HepG2 (cell line): ENCODE results near the gene GTF2A1. TPM values are rescaled to one million over a fixed set of nuclear protein-coding genes. Genes with fewer than 3 reads are reported as not detected.
A peak's percentile ranks its signal among the peaks of the same experiment; 100 is the strongest.

Experiments used
- ELF3 ChIP-seq: IDR thresholded peaks from 2 replicates; pipeline ENCODE4 v1.6.1; 2016; ENCODE audit warnings: missing genetic modification reagents, missing compliant biosample characterization
- MBD4 ChIP-seq: IDR thresholded peaks from 2 replicates; pipeline ENCODE4 v1.6.1; 2012; ENCODE audit warnings: low read length, inconsistent platforms, borderline replicate concordance
- MTF1 ChIP-seq: sonication (generic); formaldehyde crosslinking; IDR thresholded peaks from 2 replicates; pipeline ENCODE4 v1.5.0; 2020; ENCODE audit warnings: missing genetic modification reagents
- NCOR1 ChIP-seq: fragments of 200-600 bp; sonication (generic); IDR thresholded peaks from 2 replicates; pipeline ENCODE4 v1.7.0; 2017; ENCODE audit warnings: antibody characterized with exemption, low read length, borderline replicate concordance
- PHF21A ChIP-seq: sonication (generic); formaldehyde crosslinking; IDR thresholded peaks from 2 replicates; pipeline ENCODE4 v1.5.0; 2020; ENCODE audit warnings: mild to moderate bottlenecking, missing genetic modification reagents
- PLRG1 ChIP-seq: fragments of 450-650 bp; conservative IDR thresholded peaks from 2 replicates; pipeline ENCODE4 v1.6.1; 2016
- ZBTB42 ChIP-seq: sonication (generic); formaldehyde crosslinking; IDR thresholded peaks from 2 replicates; pipeline ENCODE4 v1.5.0; 2020; ENCODE audit warnings: mild to moderate bottlenecking, missing genetic modification reagents
- ZNF331 ChIP-seq: sonication (generic); formaldehyde crosslinking; IDR thresholded peaks from 2 replicates; pipeline ENCODE4 v1.4.0; 2020; ENCODE audit warnings: missing genetic modification reagents
- ZNF335 ChIP-seq: sonication (generic); formaldehyde crosslinking; IDR thresholded peaks from 2 replicates; pipeline ENCODE4 v1.4.0; 2020; ENCODE audit warnings: missing genetic modification reagents
- ZNF772 ChIP-seq: sonication (generic); formaldehyde crosslinking; IDR thresholded peaks from 2 replicates; pipeline ENCODE4 v1.5.0; 2020; ENCODE audit warnings: mild to moderate bottlenecking, missing genetic modification reagents
- polyA plus RNA-seq, 8 experiments: library from polyadenylated mRNA; depleted of rRNA in 3 of 8; stranded (reverse) in 7 of 8; unstranded in 1 of 8; fragments of >200 nt; fragmentation: Illumina TruSeq in 4 of 8; extraction: Trizol in 4 of 8; gene quantifications; 2 replicates each; pipeline versions ENCODE4 v1.2.1 to v1.2.3, GENCODE V29; 2011 to 2016; ENCODE audit warnings: low read depth in 4 of 8, missing spikeins in 1 of 8, mixed read lengths in 1 of 8; ENCODE audit not compliant: insufficient read depth in 1 of 8
- total RNA-seq, 5 experiments: library from RNA; depleted of rRNA; stranded (reverse); fragments of >200 nt; fragmentation: Illumina TruSeq; extraction: Trizol; gene quantifications; 2 replicates each; pipeline ENCODE4 v1.2.3, GENCODE V29; 2016; ENCODE audit warnings: low read depth in 1 of 5
- TF ChIP-seq, protein P1 (sequence below): sonication (generic); formaldehyde crosslinking; IDR thresholded peaks from 2 replicates; pipeline ENCODE4 v1.8.0; 2022; ENCODE audit warnings: mild to moderate bottlenecking, missing genetic modification reagents
- TF ChIP-seq, protein P2 (sequence below): sonication (generic); formaldehyde crosslinking; IDR thresholded peaks from 2 replicates; pipeline ENCODE4 v1.9.0; 2021; ENCODE audit warnings: missing genetic modification reagents, borderline replicate concordance
- TF ChIP-seq, protein P3 (sequence below): sonication (generic); formaldehyde crosslinking; IDR thresholded peaks from 2 replicates; pipeline ENCODE4 v1.5.0; 2020; ENCODE audit warnings: mild to moderate bottlenecking, missing genetic modification reagents, moderate library complexity
- TF ChIP-seq, protein P4 (sequence below): sonication (generic); formaldehyde crosslinking; IDR thresholded peaks from 2 replicates; pipeline ENCODE4; 2020; ENCODE audit warnings: missing genetic modification reagents, mild to moderate bottlenecking, borderline replicate concordance
- TF ChIP-seq, protein P5 (sequence below): sonication (generic); formaldehyde crosslinking; IDR thresholded peaks from 2 replicates; pipeline ENCODE4 v1.5.1; 2020; ENCODE audit warnings: mild to moderate bottlenecking, missing genetic modification reagents, moderate library complexity
- TF ChIP-seq, protein P6 (sequence below): IDR thresholded peaks from 2 replicates; pipeline ENCODE4 v1.4.0; 2020; ENCODE audit warnings: mild to moderate bottlenecking, missing genetic modification reagents

The GTF2A1 gene
- total and polyA plus RNA-seq, 2 of the 13 experiments (the other 11 are each of a cell fraction or from before 2014, with no cell fraction given): 14.9 to 17.5 TPM

DNA sequence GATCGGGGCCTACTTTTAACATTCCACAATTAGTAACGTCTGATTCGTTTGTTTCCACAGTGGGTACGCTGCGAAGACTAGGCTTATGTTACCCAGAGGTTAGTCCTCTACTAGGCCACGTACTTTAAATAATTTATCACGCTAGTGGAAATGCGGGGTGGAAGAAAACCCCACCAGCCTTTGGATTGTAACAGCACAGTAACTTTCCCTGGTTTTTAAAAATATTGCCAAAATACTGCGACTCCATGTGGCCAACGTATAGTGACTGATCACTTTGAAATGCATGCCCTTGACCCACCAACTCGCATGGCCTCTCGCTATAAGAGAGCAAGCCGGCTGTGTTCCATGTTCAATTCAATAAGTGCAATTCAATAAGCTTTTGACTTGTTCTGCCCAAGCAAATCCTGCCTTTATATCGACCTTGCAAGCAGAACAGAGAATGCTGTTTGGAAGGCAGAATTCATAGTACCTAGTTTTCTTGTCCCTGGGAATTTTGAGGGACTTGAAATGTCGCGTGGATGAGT lies 882 bp upstream of the GTF2A1 start (continued):
- TF ChIP-seq, protein P1, sequence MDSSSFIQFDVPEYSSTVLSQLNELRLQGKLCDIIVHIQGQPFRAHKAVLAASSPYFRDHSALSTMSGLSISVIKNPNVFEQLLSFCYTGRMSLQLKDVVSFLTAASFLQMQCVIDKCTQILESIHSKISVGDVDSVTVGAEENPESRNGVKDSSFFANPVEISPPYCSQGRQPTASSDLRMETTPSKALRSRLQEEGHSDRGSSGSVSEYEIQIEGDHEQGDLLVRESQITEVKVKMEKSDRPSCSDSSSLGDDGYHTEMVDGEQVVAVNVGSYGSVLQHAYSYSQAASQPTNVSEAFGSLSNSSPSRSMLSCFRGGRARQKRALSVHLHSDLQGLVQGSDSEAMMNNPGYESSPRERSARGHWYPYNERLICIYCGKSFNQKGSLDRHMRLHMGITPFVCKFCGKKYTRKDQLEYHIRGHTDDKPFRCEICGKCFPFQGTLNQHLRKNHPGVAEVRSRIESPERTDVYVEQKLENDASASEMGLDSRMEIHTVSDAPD (CRISPR knock-in tag): no peak
- TF ChIP-seq, protein P2, sequence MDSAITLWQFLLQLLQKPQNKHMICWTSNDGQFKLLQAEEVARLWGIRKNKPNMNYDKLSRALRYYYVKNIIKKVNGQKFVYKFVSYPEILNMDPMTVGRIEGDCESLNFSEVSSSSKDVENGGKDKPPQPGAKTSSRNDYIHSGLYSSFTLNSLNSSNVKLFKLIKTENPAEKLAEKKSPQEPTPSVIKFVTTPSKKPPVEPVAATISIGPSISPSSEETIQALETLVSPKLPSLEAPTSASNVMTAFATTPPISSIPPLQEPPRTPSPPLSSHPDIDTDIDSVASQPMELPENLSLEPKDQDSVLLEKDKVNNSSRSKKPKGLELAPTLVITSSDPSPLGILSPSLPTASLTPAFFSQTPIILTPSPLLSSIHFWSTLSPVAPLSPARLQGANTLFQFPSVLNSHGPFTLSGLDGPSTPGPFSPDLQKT (CRISPR knock-in tag): no peak
- 0 out of 2 replicates have a peak, but pooled peaks have one; percentile 38 for TF ChIP-seq PHF21A
- no peak for TF ChIP-seq ZNF335 (CRISPR knock-in tag)
- no peak for TF ChIP-seq ELF3 (CRISPR knock-in tag)
- TF ChIP-seq ZNF331 (CRISPR knock-in tag): no peak
- TF ChIP-seq, protein P3, sequence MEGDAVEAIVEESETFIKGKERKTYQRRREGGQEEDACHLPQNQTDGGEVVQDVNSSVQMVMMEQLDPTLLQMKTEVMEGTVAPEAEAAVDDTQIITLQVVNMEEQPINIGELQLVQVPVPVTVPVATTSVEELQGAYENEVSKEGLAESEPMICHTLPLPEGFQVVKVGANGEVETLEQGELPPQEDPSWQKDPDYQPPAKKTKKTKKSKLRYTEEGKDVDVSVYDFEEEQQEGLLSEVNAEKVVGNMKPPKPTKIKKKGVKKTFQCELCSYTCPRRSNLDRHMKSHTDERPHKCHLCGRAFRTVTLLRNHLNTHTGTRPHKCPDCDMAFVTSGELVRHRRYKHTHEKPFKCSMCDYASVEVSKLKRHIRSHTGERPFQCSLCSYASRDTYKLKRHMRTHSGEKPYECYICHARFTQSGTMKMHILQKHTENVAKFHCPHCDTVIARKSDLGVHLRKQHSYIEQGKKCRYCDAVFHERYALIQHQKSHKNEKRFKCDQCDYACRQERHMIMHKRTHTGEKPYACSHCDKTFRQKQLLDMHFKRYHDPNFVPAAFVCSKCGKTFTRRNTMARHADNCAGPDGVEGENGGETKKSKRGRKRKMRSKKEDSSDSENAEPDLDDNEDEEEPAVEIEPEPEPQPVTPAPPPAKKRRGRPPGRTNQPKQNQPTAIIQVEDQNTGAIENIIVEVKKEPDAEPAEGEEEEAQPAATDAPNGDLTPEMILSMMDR: no peak
- TF ChIP-seq, protein P4, sequence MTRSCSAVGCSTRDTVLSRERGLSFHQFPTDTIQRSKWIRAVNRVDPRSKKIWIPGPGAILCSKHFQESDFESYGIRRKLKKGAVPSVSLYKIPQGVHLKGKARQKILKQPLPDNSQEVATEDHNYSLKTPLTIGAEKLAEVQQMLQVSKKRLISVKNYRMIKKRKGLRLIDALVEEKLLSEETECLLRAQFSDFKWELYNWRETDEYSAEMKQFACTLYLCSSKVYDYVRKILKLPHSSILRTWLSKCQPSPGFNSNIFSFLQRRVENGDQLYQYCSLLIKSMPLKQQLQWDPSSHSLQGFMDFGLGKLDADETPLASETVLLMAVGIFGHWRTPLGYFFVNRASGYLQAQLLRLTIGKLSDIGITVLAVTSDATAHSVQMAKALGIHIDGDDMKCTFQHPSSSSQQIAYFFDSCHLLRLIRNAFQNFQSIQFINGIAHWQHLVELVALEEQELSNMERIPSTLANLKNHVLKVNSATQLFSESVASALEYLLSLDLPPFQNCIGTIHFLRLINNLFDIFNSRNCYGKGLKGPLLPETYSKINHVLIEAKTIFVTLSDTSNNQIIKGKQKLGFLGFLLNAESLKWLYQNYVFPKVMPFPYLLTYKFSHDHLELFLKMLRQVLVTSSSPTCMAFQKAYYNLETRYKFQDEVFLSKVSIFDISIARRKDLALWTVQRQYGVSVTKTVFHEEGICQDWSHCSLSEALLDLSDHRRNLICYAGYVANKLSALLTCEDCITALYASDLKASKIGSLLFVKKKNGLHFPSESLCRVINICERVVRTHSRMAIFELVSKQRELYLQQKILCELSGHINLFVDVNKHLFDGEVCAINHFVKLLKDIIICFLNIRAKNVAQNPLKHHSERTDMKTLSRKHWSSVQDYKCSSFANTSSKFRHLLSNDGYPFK: no peak; the same call in 1 of the 2 replicates
- 0 out of 2 replicates have a peak, but pooled peaks have one; percentile 25 for TF ChIP-seq ZBTB42 (CRISPR knock-in tag)
- TF ChIP-seq, protein P5, sequence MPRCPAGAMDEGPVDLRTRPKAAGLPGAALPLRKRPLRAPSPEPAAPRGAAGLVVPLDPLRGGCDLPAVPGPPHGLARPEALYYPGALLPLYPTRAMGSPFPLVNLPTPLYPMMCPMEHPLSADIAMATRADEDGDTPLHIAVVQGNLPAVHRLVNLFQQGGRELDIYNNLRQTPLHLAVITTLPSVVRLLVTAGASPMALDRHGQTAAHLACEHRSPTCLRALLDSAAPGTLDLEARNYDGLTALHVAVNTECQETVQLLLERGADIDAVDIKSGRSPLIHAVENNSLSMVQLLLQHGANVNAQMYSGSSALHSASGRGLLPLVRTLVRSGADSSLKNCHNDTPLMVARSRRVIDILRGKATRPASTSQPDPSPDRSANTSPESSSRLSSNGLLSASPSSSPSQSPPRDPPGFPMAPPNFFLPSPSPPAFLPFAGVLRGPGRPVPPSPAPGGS (CRISPR knock-in tag): no peak
- no peak for TF ChIP-seq ZNF772
- no peak for TF ChIP-seq NCOR1
- TF ChIP-seq PLRG1: no peak
- TF ChIP-seq, protein P6, sequence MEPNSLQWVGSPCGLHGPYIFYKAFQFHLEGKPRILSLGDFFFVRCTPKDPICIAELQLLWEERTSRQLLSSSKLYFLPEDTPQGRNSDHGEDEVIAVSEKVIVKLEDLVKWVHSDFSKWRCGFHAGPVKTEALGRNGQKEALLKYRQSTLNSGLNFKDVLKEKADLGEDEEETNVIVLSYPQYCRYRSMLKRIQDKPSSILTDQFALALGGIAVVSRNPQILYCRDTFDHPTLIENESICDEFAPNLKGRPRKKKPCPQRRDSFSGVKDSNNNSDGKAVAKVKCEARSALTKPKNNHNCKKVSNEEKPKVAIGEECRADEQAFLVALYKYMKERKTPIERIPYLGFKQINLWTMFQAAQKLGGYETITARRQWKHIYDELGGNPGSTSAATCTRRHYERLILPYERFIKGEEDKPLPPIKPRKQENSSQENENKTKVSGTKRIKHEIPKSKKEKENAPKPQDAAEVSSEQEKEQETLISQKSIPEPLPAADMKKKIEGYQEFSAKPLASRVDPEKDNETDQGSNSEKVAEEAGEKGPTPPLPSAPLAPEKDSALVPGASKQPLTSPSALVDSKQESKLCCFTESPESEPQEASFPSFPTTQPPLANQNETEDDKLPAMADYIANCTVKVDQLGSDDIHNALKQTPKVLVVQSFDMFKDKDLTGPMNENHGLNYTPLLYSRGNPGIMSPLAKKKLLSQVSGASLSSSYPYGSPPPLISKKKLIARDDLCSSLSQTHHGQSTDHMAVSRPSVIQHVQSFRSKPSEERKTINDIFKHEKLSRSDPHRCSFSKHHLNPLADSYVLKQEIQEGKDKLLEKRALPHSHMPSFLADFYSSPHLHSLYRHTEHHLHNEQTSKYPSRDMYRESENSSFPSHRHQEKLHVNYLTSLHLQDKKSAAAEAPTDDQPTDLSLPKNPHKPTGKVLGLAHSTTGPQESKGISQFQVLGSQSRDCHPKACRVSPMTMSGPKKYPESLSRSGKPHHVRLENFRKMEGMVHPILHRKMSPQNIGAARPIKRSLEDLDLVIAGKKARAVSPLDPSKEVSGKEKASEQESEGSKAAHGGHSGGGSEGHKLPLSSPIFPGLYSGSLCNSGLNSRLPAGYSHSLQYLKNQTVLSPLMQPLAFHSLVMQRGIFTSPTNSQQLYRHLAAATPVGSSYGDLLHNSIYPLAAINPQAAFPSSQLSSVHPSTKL (CRISPR knock-in tag): no peak
- no peak for TF ChIP-seq MBD4
- no peak for TF ChIP-seq MTF1 (CRISPR knock-in tag)
